HepG2 (cell line): ENCODE results near the gene MIA. TPM values are rescaled to one million over a fixed set of nuclear protein-coding genes. Genes with fewer than 3 reads are reported as not detected.

Experiments used
- BORCS8-MEF2B ChIP-seq: sonication (generic); formaldehyde crosslinking; IDR thresholded peaks from 2 replicates; pipeline ENCODE4 v1.8.0; 2022; ENCODE audit warnings: mild to moderate bottlenecking, missing genetic modification reagents
- CREM ChIP-seq, 2 experiments: sonication (generic) in 1 of 2; formaldehyde crosslinking in 1 of 2; IDR thresholded peaks; 2 replicates each; pipeline versions ENCODE4 v1.4.0 to v1.6.1; 2016 to 2020; ENCODE audit warnings: antibody characterized with exemption in 1 of 2, mild to moderate bottlenecking in 1 of 2, missing genetic modification reagents in 1 of 2
- EP300 ChIP-seq, 3 experiments: sonication (generic) in 1 of 3; formaldehyde crosslinking in 1 of 3; IDR thresholded peaks; 2 replicates each; pipeline versions ENCODE4 v1.5.1 to v1.6.1; 2011 to 2020; ENCODE audit warnings: low read depth in 2 of 3, low read length in 2 of 3, borderline replicate concordance in 1 of 3, improper control_type of control experiment in 1 of 3, mild to moderate bottlenecking in 1 of 3, missing genetic modification reagents in 1 of 3, moderate library complexity in 1 of 3
- FOXJ3 ChIP-seq: sonication (generic); formaldehyde crosslinking; IDR thresholded peaks from 2 replicates; pipeline ENCODE4 v1.4.0; 2020; ENCODE audit warnings: missing genetic modification reagents, mild to moderate bottlenecking, borderline replicate concordance
- HDAC2 ChIP-seq: sonication (generic); formaldehyde crosslinking; IDR thresholded peaks from 2 replicates; pipeline ENCODE4 v1.4.0; 2020; ENCODE audit warnings: missing genetic modification reagents
- KDM2A ChIP-seq: sonication (generic); formaldehyde crosslinking; IDR thresholded peaks from 2 replicates; pipeline ENCODE4 v1.4.0; 2020; ENCODE audit warnings: low read depth, missing genetic modification reagents, borderline replicate concordance
- LCORL ChIP-seq, 2 experiments: fragments of 450-650 bp in 1 of 2; sonication (generic) in 1 of 2; formaldehyde crosslinking in 1 of 2; IDR thresholded peaks; 2 replicates each; pipeline versions ENCODE4 v1.5.0 to v1.6.1; 2017 to 2020; ENCODE audit warnings: antibody characterized with exemption in 1 of 2, missing genetic modification reagents in 1 of 2
- NR0B2 ChIP-seq: sonication (generic); formaldehyde crosslinking; IDR thresholded peaks from 2 replicates; pipeline ENCODE4 v1.4.0; 2020; ENCODE audit warnings: mild to moderate bottlenecking, missing genetic modification reagents
- NR1H2 ChIP-seq: sonication (generic); formaldehyde crosslinking; IDR thresholded peaks from 2 replicates; pipeline ENCODE4 v1.8.1; 2022; ENCODE audit warnings: low read depth, missing genetic modification reagents, borderline replicate concordance
- POLR2G ChIP-seq: fragments of 200-400 bp; formaldehyde crosslinking; IDR thresholded peaks from 2 replicates; pipeline ENCODE4 v1.6.1; 2018; ENCODE audit warnings: mild to moderate bottlenecking, low read depth, low read length, moderate library complexity
- RBFOX2 ChIP-seq: fragments of 200-400 bp; formaldehyde crosslinking; IDR thresholded peaks from 2 replicates; pipeline ENCODE4 v1.6.1; 2017; ENCODE audit warnings: low read depth, mild to moderate bottlenecking, low read length
- SALL2 ChIP-seq: sonication (generic); formaldehyde crosslinking; IDR thresholded peaks from 2 replicates; pipeline ENCODE4 v1.8.1; 2023; ENCODE audit warnings: mild to moderate bottlenecking, missing genetic modification reagents, inconsistent platforms
- SP4 ChIP-seq: sonication (generic); formaldehyde crosslinking; IDR thresholded peaks from 2 replicates; pipeline ENCODE4 v1.8.1; 2023; ENCODE audit warnings: mild to moderate bottlenecking, missing genetic modification reagents
- SRY ChIP-seq: sonication (generic); formaldehyde crosslinking; IDR thresholded peaks from 2 replicates; pipeline ENCODE4 v1.8.0; 2022; ENCODE audit warnings: mild to moderate bottlenecking, missing genetic modification reagents
- TOE1 ChIP-seq: sonication (generic); formaldehyde crosslinking; IDR thresholded peaks from 2 replicates; pipeline ENCODE4 v1.4.0; 2020; ENCODE audit warnings: mild to moderate bottlenecking, missing genetic modification reagents
- YEATS4 ChIP-seq: sonication (generic); formaldehyde crosslinking; IDR thresholded peaks from 2 replicates; pipeline ENCODE4 v1.4.0; 2020; ENCODE audit warnings: missing genetic modification reagents, borderline replicate concordance
- ZFY ChIP-seq: sonication (generic); formaldehyde crosslinking; IDR thresholded peaks from 2 replicates; pipeline ENCODE4 v1.4.0; 2020; ENCODE audit warnings: missing genetic modification reagents
- ZIK1 ChIP-seq: sonication (generic); formaldehyde crosslinking; IDR thresholded peaks from 2 replicates; pipeline ENCODE4 v1.5.0; 2020; ENCODE audit warnings: mild to moderate bottlenecking, low read depth, missing genetic modification reagents, borderline replicate concordance
- ZMYM4 ChIP-seq: sonication (generic); formaldehyde crosslinking; IDR thresholded peaks from 2 replicates; pipeline ENCODE4 v1.8.1; 2023; ENCODE audit warnings: mild to moderate bottlenecking, missing genetic modification reagents
- ZNF20 ChIP-seq: sonication (generic); formaldehyde crosslinking; IDR thresholded peaks from 2 replicates; pipeline ENCODE4 v1.4.0; 2020; ENCODE audit warnings: mild to moderate bottlenecking, moderate library complexity, missing genetic modification reagents
- ZNF724P ChIP-seq: sonication (generic); formaldehyde crosslinking; IDR thresholded peaks from 2 replicates; pipeline ENCODE4 v1.8.0; 2022; ENCODE audit warnings: missing genetic modification reagents, borderline replicate concordance
- ZSCAN25 ChIP-seq: sonication (generic); formaldehyde crosslinking; IDR thresholded peaks from 2 replicates; pipeline ENCODE4 v1.8.0; 2022; ENCODE audit warnings: mild to moderate bottlenecking, missing genetic modification reagents
- polyA plus RNA-seq, 8 experiments: library from polyadenylated mRNA; depleted of rRNA in 3 of 8; stranded (reverse) in 7 of 8; unstranded in 1 of 8; fragments of >200 nt; fragmentation: Illumina TruSeq in 4 of 8; extraction: Trizol in 4 of 8; gene quantifications; 2 replicates each; pipeline versions ENCODE4 v1.2.1 to v1.2.3, GENCODE V29; 2011 to 2016; ENCODE audit warnings: low read depth in 4 of 8, missing spikeins in 1 of 8, mixed read lengths in 1 of 8; ENCODE audit not compliant: insufficient read depth in 1 of 8
- total RNA-seq, 5 experiments: library from RNA; depleted of rRNA; stranded (reverse); fragments of >200 nt; fragmentation: Illumina TruSeq; extraction: Trizol; gene quantifications; 2 replicates each; pipeline ENCODE4 v1.2.3, GENCODE V29; 2016; ENCODE audit warnings: low read depth in 1 of 5
- TF ChIP-seq, protein P1 (sequence below): sonication (generic); formaldehyde crosslinking; IDR thresholded peaks from 2 replicates; pipeline ENCODE4 v1.4.0; 2020; ENCODE audit warnings: missing genetic modification reagents, borderline replicate concordance

The MIA gene
- total and polyA plus RNA-seq, 2 of the 13 experiments (the other 11 are each of a cell fraction or from before 2014, with no cell fraction given), result 0.61 TPM; not detected in 1

- TF ChIP-seq, protein P1, sequence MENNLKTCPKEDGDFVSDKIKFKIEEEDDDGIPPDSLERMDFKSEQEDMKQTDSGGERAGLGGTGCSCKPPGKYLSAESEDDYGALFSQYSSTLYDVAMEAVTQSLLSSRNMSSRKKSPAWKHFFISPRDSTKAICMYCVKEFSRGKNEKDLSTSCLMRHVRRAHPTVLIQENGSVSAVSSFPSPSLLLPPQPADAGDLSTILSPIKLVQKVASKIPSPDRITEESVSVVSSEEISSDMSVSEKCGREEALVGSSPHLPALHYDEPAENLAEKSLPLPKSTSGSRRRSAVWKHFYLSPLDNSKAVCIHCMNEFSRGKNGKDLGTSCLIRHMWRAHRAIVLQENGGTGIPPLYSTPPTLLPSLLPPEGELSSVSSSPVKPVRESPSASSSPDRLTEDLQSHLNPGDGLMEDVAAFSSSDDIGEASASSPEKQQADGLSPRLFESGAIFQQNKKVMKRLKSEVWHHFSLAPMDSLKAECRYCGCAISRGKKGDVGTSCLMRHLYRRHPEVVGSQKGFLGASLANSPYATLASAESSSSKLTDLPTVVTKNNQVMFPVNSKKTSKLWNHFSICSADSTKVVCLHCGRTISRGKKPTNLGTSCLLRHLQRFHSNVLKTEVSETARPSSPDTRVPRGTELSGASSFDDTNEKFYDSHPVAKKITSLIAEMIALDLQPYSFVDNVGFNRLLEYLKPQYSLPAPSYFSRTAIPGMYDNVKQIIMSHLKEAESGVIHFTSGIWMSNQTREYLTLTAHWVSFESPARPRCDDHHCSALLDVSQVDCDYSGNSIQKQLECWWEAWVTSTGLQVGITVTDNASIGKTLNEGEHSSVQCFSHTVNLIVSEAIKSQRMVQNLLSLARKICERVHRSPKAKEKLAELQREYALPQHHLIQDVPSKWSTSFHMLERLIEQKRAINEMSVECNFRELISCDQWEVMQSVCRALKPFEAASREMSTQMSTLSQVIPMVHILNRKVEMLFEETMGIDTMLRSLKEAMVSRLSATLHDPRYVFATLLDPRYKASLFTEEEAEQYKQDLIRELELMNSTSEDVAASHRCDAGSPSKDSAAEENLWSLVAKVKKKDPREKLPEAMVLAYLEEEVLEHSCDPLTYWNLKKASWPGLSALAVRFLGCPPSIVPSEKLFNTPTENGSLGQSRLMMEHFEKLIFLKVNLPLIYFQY (CRISPR knock-in tag), result peak; percentile 60; the same call in 1 of the 2 replicates
- TF ChIP-seq HDAC2 (peak; percentile 16; the same call in 1 of the 2 replicates), SRY (CRISPR knock-in tag) (no peak), TOE1 (CRISPR knock-in tag) (no peak), RBFOX2 (peak; percentile 86), NR1H2 (CRISPR knock-in tag) (0 out of 2 replicates have a peak, but pooled peaks have one; percentile 18), KDM2A (CRISPR knock-in tag) (peak; percentile 16; the same call in 1 of the 2 replicates), YEATS4 (CRISPR knock-in tag) (peak; percentile 83), FOXJ3 (CRISPR knock-in tag) (peak; percentile 24; the same call in 1 of the 2 replicates), NR0B2 (peak; percentile 23; the same call in 1 of the 2 replicates), ZSCAN25 (CRISPR knock-in tag) (peak; percentile 7; the same call in 1 of the 2 replicates), ZFY (CRISPR knock-in tag) (peak; percentile 43; the same call in 1 of the 2 replicates), EP300 (IDR thresholded peaks at IDR 0.05; ENCODE audit: low read depth in 2 of 2, low read length in 2 of 2) (0 out of 4 replicates have a peak, but pooled peaks of 1 of the 2 experiments have one; percentile 4), EP300 (CRISPR knock-in tag; IDR thresholded peaks at IDR 0.05; ENCODE audit: borderline replicate concordance) (no peak), ZNF20 (CRISPR knock-in tag) (0 out of 2 replicates have a peak, but pooled peaks have one; percentile 27), POLR2G (peak; percentile 84), CREM (IDR thresholded peaks at IDR 0.05) (0 out of 2 replicates have a peak, but pooled peaks have one; percentile 8), CREM (CRISPR knock-in tag; IDR thresholded peaks at IDR 0.05) (no peak), ZNF724P (CRISPR knock-in tag) (0 out of 2 replicates have a peak, but pooled peaks have one; percentile 2), ZMYM4 (CRISPR knock-in tag) (peak; percentile 3; the same call in 1 of the 2 replicates), SALL2 (peak; percentile 67), ZIK1 (no peak), LCORL (IDR thresholded peaks at IDR 0.05) (no peak), LCORL (CRISPR knock-in tag; IDR thresholded peaks at IDR 0.05) (0 out of 2 replicates have a peak, but pooled peaks have one; percentile 3), SP4 (CRISPR knock-in tag) (peak; percentile 44), BORCS8-MEF2B (CRISPR knock-in tag) (peak; percentile 53; the same call in 1 of the 2 replicates)
Measured at GRCh38 chr19:40750874-40751537, 24.3 kb upstream of the MIA start, which contains the start of gene SNRPA (continued).
